DMS 273 (cell line): ENCODE measurements around the gene CSAG2.
"Not testable (repeated sequence)": the region's sequence is repeated elsewhere in the genome, so short reads cannot be mapped to it uniquely, and the experiment has no call there.

Source experiments
- DNase-seq: peaks from one replicate; lab custom pipeline; 2025; ENCODE audit not compliant: unreplicated experiment; lab: John Stamatoyannopoulos, UW

CSAG2 gene, protein sequence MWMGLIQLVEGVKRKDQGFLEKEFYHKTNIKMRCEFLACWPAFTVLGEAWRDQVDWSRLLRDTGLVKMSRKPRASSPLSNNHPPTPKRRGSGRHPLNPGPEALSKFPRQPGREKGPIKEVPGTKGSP

DNA sequence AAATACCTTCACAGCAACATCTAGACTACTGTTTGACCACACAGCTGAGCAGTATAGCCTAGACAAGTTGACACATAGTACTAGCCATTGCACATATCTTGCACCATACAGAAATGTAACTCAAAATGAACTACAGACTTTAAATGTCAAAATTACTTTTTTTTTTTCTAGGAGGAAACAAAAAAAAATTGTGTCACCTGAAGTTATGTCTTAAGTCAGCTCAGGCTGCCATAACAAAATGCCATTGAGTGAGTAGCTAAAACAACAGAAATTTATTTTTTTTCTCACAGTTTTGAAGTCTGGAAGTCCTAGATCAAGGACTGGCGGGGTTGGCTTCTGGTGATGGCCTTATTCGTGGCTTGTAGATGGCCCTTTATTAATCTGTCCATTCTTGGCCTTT is at the start of gene CSAG2:
Gene CSAG2, minus strand, starts transcription at position 101 of the 400 bp plus-strand sequence. CDS start 161 bp downstream, outside the sequence.
- not testable (repeated sequence) for DNase-seq

DNA sequence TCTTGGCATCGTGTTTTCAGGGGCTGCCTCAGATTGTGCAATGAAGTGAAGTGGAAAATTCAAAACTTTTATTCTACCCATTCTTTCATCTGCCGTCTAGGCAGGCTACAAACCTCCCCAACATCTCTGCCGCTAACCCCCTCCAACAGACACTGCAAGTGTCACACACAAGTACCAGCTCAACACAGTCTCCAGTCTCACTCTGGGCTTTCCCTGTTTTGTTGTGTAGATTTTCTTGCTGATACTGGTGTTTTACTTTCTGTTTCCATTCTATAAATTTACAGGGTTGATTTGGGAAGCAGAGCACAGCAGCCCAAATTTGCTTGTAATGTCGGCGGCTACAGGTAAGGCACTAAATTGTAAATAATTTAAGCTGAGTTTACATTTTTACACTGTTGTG is 45.8 kb upstream of the CSAG2 start:
- not testable (repeated sequence) for DNase-seq

DNA sequence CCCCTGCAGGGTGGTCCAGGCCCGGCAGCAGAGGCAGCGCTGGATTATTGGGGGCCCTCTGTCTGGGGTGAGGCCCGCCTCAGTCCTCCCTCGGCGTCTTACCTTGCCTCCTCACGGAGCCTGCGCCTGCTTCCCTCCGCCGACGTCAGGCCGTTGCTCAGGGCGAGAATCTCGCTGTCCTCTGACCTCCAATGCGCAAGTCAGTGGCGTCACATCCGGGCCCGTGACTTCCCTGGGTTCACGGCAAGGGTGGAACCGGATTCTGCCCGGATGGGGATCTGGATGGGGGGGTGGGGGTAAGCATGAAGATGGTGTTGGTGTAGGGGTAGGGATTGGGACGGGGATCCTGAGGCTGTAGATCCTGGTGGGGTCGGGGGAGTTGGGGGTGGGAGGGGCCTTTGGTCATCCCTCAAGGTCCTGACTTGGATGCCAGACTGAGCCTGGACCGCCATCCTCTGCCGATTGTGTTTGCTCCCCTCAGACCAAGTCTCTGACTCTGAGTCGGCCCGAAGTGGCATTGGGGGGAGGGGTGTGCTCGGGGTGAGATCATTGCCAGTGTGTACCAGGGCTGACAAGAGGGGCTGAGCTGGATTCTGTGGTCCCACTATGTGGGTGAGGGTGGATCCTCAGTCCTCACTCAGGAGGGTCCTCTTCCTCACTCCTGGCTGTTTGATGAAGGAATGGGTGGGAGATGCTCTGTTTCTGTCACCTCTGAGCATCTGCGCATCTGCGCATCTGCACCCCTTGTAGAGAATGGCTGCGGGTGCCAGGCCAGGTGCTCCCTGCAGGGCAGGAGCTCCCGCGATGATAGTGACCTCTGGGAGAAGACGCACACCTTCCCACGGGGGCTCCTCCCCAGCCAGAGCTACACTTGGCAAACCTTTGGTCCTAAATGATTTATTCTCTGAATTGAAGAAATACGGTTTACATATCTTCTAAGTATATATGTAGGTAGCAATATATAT is 44.9 kb upstream of the CSAG2 start, which contains the start of gene MAGEA2:
Gene MAGEA2, minus strand, starts transcription at position 157 of the 965 bp plus-strand sequence. CDS start 2,479 bp downstream, outside the sequence.
- not testable (repeated sequence) for DNase-seq

DNA sequence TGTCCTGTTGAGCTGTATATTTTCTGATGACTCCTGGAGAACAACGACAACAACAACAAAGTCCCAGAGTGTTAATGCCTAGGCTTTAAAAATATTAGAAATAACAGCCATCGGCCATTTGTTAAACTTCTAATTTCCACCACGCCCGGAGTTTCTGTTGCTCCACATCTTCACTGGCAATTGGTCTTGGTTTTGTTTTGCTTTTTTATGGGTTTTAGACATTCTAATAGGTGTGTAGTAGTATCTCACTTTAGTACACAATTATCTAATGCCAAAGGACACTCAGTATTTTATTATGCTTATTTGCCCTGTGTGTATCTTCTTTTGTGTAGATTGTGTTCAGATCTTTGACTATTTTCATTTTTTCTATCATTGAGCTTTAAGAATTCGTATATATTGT is 29.5 kb upstream of the CSAG2 start:
- DNase-seq: no peak

DNA sequence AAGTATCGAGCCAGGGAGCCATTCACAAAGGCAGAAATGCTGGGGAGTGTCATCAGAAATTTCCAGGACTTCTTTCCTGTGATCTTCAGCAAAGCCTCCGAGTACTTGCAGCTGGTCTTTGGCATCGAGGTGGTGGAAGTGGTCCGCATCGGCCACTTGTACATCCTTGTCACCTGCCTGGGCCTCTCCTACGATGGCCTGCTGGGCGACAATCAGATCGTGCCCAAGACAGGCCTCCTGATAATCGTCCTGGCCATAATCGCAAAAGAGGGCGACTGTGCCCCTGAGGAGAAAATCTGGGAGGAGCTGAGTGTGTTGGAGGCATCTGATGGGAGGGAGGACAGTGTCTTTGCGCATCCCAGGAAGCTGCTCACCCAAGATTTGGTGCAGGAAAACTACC is 27.5 kb upstream of the CSAG2 start:
- DNase-seq: not testable (repeated sequence)

DNA sequence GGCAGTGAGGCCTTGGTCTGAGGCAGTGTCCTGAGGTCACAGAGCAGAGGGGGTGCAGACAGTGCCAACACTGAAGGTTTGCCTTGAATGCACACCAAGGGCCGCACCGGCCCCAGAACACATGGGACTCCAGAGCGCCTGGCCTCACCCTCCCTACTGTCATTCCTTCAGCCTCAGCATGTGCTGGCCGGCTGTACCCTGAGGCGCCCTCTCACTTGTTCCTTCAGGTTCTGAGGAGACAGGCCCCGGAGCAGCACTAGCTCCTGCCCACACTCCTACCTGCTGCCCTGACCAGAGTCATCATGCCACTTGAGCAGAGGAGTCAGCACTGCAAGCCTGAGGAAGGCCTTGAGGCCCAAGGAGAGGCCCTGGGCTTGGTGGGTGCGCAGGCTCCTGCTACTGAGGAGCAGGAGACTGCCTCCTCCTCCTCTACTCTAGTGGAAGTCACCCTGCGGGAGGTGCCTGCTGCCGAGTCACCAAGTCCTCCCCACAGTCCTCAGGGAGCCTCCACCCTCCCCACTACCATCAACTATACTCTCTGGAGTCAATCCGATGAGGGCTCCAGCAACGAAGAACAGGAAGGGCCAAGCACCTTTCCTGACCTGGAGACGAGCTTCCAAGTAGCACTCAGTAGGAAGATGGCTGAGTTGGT is 26.9 kb upstream of the CSAG2 start:
- DNase-seq: no peak

DNA sequence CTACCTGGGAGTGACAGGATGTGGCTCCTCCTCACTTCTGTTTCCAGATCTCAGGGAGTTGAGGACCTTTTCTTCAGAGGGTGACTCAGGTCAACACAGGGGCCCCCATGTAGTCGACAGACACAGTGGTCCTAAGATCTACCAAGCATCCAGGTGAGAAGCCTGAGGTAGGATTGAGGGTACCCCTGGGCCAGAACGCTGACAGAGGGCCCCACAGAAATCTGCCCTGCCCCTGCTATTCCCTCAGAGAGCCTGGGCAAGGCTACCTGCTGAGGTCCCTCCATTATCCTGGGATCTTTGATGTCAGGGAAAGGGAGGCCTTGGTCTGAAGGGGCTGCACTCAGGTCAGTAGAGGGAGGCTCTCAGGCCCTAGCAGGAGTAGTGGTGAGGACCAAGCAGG is 26.0 kb upstream of the CSAG2 start:
- DNase-seq: no peak

DNA sequence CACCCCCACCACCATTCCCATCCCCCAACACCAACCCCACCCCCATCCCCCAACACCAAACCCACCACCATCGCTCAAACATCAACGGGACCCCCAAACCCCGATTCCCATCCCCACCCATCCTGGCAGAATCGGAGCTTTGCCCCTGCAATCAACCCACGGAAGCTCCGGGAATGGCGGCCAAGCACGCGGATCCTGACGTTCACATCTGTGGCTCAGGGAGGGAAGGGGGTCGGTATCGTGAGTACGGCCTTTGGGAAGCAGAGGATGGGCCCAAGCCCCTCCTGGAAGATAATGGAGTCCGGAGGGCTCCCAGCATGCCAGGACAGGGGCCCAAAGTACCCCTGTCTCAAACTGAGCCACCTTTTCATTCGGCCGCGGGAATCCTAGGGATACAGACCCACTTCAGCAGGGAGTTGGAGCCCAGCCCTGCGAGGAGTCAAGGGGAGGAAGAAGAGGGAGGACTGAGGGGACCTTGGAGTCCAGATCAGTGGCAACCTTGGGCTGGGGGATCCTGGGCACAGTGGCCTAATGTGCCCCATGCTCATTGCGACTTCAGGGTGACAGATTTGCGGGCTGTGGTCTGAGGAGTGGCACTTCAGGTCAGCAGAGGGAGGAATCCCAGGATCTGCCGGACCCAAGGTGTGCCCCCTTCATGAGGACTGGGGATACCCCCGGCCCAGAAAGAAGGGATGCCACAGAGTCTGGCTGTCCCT is 25.2 kb upstream of the CSAG2 start:
- not testable (repeated sequence) for DNase-seq

DNA sequence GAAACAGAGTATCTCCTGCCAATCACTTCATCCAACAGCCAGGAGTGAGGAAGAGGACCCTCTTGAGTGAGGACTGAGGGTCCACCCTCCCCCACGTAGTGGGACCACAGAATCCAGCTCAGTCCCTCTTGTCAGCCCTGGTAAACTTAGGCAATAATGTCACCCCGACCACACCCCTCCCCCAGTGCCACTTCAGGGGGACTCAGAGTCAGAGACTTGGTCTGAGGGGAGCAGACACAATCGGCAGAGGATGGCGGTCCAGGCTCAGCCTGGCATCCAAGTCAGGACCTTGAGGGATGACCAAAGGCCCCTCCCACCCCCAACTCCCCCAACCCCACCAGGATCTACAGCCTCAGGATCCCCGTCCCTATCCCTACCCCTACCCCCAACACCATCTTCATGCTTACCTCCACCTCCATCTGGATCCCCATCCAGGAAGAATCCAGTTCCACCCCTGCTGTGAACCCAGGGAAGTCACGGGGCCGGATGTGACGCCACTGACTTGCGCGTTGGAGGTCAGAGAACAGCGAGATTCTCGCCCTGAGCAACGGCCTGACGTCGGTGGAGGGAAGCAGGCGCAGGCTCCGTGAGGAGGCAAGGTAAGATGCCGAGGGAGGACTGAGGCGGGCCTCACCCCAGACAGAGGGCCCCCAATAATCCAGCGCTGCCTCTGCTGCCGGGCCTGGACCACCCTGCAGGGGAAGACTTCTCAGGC is 24.3 kb upstream of the CSAG2 start, which contains the start of the genes CSAG1 and MAGEA12:
Gene CSAG1, minus strand, starts transcription at position 461 of the 715 bp plus-strand sequence. CDS start 1,261 bp downstream, outside the sequence.
Gene MAGEA12, plus strand, starts transcription at position 497 of the 715 bp plus-strand sequence. CDS start 2,405 bp downstream, outside the sequence.
- peak; percentile 88 for DNase-seq

DNA sequence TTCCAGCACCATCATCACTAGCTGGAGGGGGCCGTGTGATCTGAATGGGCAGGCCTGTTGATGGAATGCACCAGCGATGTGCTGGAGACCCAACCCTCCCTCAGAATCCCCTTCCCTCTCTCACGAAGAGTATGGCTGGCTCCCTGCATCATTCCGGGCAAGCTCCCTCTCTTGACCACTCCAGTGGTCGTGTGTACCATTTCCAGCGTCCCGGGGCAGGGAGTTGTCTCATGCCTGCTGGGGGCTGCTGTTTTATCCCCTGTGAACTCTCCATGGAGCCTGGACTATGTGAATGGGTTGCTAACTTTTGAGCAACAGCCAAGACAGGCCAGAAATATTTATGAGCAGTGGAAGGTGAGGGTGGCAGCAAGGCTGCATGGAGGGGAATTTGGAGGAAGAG is 16.3 kb upstream of the CSAG2 start:
- DNase-seq: no peak

DNA sequence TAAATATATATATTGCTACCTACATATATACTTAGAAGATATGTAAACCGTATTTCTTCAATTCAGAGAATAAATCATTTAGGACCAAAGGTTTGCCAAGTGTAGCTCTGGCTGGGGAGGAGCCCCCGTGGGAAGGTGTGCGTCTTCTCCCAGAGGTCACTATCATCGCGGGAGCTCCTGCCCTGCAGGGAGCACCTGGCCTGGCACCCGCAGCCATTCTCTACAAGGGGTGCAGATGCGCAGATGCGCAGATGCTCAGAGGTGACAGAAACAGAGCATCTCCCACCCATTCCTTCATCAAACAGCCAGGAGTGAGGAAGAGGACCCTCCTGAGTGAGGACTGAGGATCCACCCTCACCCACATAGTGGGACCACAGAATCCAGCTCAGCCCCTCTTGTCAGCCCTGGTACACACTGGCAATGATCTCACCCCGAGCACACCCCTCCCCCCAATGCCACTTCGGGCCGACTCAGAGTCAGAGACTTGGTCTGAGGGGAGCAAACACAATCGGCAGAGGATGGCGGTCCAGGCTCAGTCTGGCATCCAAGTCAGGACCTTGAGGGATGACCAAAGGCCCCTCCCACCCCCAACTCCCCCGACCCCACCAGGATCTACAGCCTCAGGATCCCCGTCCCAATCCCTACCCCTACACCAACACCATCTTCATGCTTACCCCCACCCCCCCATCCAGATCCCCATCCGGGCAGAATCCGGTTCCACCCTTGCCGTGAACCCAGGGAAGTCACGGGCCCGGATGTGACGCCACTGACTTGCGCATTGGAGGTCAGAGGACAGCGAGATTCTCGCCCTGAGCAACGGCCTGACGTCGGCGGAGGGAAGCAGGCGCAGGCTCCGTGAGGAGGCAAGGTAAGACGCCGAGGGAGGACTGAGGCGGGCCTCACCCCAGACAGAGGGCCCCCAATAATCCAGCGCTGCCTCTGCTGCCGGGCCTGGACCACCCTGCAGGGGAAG is 5.0 kb upstream of the CSAG2 start, which contains the start of gene MAGEA2B:
Gene MAGEA2B, plus strand, starts transcription at position 814 of the 973 bp plus-strand sequence. CDS start 2,479 bp downstream, outside the sequence.
- not testable (repeated sequence) for DNase-seq

DNA sequence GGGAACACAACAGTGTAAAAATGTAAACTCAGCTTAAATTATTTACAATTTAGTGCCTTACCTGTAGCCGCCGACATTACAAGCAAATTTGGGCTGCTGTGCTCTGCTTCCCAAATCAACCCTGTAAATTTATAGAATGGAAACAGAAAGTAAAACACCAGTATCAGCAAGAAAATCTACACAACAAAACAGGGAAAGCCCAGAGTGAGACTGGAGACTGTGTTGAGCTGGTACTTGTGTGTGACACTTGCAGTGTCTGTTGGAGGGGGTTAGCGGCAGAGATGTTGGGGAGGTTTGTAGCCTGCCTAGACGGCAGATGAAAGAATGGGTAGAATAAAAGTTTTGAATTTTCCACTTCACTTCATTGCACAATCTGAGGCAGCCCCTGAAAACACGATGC is 4.1 kb upstream of the CSAG2 start:
- DNase-seq: not testable (repeated sequence)

DNA sequence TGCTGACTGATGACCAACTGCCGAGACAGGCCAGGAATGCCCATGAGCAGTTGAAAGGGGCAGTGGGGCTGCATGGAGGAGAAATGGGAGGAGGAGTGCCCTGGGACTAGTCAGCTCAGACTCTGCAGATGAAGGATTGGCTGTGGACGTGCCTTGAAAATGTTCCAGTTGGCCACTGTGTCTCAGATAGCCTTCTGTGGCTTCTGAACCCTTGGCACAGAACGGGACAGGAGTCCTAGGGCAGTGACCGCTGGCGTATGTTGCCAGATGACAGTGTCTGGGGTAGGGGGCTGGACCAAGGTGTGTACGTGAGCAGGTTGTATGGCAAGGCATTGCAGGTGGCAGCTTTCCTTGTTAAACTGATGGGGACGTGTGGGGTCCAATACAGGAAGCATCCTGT is 2.6 kb downstream of the CSAG2 start:
- not testable (repeated sequence) for DNase-seq

DNA sequence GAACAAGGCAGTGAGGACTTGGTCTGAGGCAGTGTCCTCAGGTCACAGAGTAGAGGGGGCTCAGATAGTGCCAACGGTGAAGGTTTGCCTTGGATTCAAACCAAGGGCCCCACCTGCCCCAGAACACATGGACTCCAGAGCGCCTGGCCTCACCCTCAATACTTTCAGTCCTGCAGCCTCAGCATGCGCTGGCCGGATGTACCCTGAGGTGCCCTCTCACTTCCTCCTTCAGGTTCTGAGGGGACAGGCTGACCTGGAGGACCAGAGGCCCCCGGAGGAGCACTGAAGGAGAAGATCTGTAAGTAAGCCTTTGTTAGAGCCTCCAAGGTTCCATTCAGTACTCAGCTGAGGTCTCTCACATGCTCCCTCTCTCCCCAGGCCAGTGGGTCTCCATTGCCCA is 8.7 kb downstream of the CSAG2 start:
- DNase-seq: not testable (repeated sequence)

DNA sequence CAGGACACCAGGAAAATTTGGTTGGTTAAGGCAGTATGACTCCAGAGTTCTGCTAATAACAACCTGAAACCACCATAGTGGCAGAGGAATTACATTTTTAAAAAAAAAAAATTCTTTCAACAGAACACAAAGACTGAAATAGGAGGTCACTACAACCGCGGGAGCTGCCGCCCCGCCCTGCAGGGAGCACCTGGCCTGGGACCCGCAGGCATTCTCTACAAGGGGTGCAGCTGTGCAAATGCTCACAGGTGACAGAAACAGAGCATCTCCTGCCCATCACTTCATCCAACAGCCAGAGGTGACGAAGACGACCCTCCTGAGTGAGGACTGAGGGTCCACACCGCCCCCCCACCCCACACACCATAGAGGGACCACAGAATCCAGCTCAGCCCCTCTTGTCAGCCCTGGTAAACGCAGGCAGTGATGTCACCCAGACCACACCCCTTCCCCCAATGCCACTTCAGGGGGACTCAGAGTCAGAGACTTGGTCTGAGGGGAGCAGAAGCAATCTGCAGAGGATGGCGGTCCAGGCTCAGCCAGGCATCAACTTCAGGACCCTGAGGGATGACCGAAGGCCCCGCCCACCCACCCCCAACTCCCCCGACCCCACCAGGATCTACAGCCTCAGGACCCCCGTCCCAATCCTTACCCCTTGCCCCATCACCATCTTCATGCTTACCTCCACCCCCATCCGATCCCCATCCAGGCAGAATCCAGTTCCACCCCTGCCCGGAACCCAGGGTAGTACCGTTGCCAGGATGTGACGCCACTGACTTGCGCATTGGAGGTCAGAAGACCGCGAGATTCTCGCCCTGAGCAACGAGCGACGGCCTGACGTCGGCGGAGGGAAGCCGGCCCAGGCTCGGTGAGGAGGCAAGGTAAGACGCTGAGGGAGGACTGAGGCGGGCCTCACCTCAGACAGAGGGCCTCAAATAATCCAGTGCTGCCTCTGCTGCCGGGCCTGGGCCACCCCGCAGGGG is 10.8 kb downstream of the CSAG2 start, which contains the start of gene MAGEA3:
Gene MAGEA3, plus strand, starts transcription at position 843 of the 980 bp plus-strand sequence. CDS start 2,039 bp downstream, outside the sequence.
- not testable (repeated sequence) for DNase-seq

DNA sequence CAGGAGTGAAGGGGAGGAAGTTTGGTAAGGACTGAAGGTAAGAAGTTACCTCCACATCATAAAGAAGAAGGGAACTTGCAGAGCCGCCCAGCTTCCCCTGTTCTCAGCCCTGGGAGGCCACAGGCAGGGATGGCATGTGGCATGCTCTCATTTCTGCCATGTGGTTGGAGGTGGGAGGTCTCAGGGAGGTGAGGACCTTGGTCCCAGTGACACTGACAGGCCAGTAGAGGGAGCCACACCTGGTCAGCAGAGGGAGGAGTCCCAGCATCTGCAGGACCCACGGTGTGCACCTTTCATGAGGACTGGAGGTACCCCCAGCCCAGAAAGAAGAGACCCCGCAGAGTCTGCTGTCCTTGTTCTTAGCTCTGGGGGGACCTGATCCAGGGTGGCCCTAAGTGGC is 28.1 kb downstream of the CSAG2 start:
- not testable (repeated sequence) for DNase-seq

DNA sequence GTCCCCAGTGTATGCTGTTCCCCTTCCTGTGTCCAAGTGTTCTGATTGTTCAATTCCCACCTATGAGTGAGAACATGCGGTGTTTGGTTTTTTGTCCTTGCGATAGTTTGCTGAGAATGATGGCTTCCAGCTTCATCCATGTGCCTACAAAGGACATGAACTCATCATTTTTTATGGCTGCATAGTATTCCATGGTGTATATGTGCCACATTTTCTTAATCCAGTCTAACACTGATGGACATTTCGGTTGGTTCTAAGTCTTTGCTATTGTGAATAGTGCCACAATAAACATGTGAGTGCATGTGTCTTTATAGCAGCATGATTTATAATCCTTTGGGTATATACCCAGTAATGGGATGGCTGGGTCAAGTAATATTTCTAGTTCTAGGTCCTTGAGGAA is 34.4 kb downstream of the CSAG2 start:
- DNase-seq: not testable (repeated sequence)
